Brain pericyte (primary cell): ENCODE results near the gene RFX6.

Source experiments
- DNase-seq: peaks from one replicate; pipeline ENCODE4 v3.0.0-alpha.2; 2012; ENCODE audit warnings: low read depth, low spot score

The RFX6 gene

GRCh38 chr6:116895935-116896334 lies 18.9 kb downstream of the RFX6 start:
- DNase-seq: no peak

DNA sequence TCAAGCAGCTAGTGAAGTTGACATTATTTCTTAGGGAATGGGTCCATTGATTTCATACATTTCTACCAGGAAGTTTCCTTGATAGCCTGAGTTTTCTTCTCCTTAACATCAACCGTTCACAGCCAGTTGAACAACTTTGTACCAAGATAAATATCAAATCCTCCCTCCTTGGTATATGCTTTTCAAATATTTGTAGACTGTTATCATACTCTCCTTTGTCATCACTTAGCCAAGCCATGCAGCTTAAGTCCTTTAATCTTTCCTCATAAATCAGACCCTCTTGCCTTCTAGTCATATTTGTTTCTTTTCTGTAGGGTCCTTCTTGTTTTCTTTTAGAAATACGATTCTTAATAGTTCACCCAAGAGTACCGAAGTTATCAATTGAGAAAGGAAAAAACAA lies 25.6 kb downstream of the RFX6 start:
- no peak for DNase-seq

- no peak for DNase-seq
Observed at GRCh38 chr6:116922853-116923548, 46.0 kb downstream of the RFX6 start.

- DNase-seq: no peak
Observed at GRCh38 chr6:116924245-116924644, 47.2 kb downstream of the RFX6 start.

- no peak for DNase-seq
Observed at GRCh38 chr6:116925088-116925794, 48.2 kb downstream of the RFX6 start.

DNA sequence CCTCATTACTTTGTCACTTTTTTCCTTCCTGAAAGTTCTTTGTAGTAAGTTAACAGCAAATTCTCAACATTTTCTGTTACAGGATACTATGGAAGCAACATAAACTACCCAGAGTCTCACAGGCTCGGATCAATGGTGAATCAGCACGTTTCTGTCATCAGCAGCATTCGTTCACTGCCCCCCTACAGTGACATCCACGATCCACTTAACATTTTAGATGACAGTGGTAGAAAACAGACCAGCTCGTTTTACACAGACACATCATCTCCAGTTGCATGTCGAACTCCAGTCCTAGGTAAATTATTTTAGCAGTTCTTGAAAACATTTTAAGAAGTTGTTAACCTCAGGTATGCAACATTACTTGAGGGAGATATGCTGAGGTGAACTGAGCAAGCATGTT lies 51.6 kb downstream of the RFX6 start:
- DNase-seq: no peak

- DNase-seq: no peak
Observed at GRCh38 chr6:116929825-116930224, 52.8 kb downstream of the RFX6 start.

DNA sequence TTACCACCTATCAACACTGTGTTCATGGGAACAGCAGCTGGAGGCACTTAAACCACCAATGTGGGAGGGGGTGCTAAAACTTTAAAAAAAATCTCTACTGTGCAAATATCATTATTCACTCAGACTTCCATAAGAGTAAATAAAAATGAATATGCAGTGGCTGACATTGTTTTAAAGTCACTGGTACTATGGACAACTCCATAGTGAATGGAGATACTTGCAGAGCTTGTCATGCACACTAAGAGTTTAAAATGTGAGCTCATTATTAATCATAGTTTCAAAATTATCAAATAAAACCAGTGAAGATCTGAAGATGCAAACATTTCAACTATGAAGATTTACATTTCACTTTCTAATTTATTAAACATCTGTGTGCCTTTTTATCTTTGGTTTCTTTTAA lies 54.4 kb downstream of the RFX6 start:
- DNase-seq: no peak

GRCh38 chr6:116932496-116932895 lies 55.5 kb downstream of the RFX6 start:
- DNase-seq: no peak

- no peak for DNase-seq
Observed at GRCh38 chr6:116933485-116933884, 56.4 kb downstream of the RFX6 start.

DNA sequence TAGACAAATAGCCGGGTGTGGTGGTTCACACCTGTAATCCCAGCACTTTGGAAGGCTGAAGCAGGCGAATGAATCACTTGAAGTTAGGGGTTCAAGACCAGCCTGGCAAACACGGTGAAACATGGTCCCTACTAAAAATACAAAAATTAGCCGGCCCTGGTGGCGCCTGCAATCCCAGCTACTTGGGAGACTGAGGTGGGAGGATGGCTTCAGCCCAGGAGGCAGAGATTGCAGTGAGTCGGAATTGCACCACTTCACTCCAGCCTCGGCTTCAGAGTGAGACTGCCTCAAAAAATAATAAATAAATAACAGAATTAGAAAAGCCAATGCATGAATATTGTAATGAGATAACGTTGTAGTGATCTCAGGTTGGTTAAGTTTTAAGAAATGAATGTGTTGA lies 61.3 kb downstream of the RFX6 start:
- DNase-seq: no peak

GRCh38 chr6:116941727-116942126 lies 64.7 kb downstream of the RFX6 start:
- no peak for DNase-seq

DNA sequence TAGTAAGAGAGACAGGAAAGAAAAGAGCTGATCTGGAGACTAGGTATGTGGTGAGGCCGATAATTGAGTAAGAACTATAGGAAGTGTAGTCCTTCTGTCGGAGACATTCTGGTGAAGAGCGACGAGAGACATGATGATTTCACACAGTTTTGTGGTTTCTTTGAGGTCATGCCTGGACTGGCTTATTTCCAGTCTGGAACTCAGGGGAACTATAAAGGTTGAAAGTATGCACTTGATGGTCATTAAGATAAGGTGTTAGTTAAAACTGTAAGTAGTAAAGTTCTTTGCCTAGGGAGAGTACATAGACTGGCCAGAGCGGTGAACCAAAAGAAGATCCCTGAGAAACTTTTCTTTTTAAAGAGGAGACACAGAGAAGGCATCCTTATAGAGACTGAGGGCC lies 68.8 kb downstream of the RFX6 start:
- DNase-seq: no peak

- DNase-seq: no peak
Observed at GRCh38 chr6:116948533-116949304, 71.7 kb downstream of the RFX6 start.

- no peak for DNase-seq
Observed at GRCh38 chr6:116949964-116950363, 72.9 kb downstream of the RFX6 start.

DNA sequence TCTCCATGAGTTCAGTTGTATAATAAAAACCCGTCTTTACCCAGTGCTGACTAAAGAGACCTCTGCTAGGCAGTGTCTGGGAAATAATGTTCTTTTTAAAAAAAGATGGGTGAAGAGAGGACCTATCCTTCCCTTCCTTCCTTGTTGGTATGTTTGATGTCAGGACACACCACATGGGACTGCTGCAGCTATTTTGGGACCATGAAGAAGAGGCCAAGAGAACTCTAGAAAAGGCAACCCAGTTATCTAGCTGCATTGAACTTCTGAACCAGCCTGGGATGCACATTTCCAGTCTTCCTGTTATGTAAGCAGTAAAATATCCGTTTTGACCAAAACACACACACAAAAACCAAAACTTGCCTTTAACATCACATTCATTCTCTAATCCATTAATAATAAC lies 77.3 kb downstream of the RFX6 start:
- DNase-seq: no peak

- no peak for DNase-seq
Observed at GRCh38 chr6:116954938-116955337, 77.9 kb downstream of the RFX6 start.

DNA sequence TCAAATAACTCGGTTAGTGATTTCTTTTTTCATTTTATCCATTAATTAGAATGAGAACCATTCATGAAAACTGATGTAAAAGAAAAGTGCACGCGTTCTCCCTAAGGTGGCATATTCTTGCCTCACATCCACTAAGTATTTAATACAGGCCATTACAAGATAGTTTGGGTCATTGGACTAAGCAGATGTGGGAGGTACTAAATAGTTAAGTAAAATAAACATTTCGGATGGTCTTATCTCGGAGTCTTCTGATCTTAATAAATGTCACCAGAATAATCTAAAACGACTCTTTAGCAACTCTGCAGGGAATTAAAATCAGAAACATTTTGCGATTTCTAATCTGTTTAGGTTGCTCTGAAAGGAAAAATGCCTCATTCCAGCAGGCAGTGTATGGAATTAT lies 78.7 kb downstream of the RFX6 start:
- DNase-seq: no peak

DNA sequence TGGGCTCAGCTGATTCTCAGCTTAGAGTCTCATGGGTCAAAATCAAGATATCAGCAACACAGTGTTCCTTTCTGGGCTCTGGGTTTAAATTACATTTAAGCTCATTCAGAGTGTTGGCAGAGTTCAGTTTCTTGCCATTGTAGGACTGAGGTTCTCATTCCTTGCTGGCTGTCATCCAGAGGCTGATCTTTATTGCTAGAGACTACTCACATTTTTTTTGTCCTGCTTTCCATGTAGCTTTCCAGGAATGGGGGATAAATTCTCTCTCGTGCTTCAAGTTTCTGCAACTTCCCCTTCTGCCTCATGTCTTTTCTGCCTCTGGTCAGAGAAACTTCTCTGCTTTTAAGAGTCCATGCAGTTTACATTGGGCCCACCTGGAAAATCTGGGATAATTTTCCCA lies 86.9 kb downstream of the RFX6 start:
- DNase-seq: no peak

- no peak for DNase-seq
Observed at GRCh38 chr6:116966675-116967576, 89.9 kb downstream of the RFX6 start.

- no peak for DNase-seq
Observed at GRCh38 chr6:116969211-116969863, 92.3 kb downstream of the RFX6 start.
